SIG-M5 treated with dmso at 0.1 percent for 504 hours (cell line): Measurements from ENCODE around the gene CYB561.
"Not testable (repeated sequence)": the region's sequence is repeated elsewhere in the genome, so short reads cannot be mapped to it uniquely, and the experiment has no call there.

Experiments used
- DNase-seq: peaks from one replicate; lab custom pipeline; 2025; ENCODE audit not compliant: unreplicated experiment; lab: John Stamatoyannopoulos, UW

Gene CYB561

DNA sequence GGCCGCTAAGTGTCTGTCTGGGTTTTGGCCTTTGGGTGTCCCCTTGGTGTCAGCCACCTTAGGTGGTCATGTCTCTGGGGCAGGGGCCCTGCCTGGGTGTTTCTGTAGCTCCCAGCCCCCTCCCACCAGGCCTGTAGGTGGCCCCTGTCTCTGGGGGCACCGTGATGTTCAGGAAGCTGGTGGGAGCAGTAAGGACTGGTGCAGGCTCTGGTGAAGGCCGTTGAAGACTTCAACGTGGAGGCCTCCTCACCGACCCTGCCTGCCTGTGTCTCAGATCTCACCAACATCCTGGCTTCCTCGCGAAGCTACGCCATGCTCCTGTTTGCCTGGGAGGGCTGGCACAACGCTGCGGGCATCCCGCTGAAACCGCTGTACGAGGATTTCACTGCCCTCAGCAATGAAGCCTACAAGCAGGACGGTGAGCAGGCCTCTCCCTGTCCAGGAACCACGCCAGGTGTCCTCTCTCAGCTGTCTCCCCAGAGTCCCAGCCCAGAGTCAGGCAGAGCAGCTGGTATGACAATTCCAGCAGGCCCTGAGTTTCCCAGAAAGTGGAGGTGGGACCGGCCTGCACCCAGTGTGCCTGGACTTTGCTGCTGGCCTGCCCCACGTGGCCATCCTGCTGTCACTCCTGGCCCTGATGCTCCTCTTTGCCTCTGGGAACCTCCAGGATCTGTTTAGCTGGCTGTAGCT lies 33.5 kb upstream of the CYB561 start:
- DNase-seq: no peak

DNA sequence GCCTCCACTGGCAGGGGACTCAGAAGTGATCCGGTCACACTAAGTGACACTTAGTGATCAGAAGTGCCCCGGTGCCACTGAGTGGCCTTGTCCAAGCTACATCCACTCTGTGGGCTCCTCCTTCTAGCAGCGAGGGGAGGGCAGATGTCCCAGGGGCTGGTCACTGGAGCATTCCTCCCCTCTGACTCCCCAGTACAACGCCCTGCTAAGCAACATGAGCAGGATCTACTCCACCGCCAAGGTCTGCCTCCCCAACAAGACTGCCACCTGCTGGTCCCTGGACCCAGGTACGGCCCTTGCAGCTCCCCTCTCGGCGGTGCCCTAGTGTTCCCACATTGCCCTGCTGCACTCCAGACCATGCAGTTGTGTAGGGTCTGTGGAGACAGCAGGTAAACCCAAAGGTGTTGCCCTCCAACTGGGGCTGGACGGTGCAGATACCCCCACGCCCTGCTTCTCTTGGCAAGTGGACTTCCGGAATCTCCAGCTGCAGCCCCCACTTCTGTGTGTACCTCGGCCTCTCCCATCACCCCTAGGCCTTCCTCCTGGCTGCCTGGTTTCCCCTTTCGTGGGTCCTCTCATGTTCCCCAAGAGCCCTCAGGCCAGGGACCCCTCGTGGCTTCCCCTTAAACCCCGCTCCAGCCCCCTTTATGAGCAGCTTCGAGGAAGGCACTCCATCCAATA lies 32.8 kb upstream of the CYB561 start:
- DNase-seq: peak; percentile 92

- peak; percentile 10 for DNase-seq
Measured at GRCh38 chr17:63477480-63478440, 31.7 kb upstream of the CYB561 start.

DNA sequence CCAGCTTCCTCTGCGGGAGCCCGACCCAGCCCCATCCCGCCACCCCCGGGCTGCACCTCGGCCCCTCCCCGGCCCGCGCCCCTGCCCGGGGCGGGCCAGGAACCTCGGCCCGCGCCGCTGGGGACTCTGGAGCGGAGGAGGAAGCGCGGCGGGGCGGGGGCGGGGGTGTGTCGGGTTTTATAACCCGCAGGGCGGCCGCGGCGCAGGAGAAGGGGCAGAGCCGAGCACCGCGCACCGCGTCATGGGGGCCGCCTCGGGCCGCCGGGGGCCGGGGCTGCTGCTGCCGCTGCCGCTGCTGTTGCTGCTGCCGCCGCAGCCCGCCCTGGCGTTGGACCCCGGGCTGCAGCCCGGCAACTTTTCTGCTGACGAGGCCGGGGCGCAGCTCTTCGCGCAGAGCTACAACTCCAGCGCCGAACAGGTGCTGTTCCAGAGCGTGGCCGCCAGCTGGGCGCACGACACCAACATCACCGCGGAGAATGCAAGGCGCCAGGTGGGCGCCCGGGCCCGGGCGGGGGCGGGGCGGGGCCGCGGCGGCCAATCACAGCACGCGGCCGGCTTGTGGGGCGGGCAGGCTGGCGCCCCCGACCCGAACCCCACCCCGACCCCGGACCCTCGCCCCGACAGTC lies 30.9 kb upstream of the CYB561 start, which contains the start of gene ACE:
Gene ACE (plus strand): TSS at position 208 of the 626 bp plus-strand sequence. CDS start 34 bp downstream, at position 242.
- peak; percentile 48 for DNase-seq

- DNase-seq: no peak
Measured at GRCh38 chr17:63476459-63476853, 30.4 kb upstream of the CYB561 start.

DNA sequence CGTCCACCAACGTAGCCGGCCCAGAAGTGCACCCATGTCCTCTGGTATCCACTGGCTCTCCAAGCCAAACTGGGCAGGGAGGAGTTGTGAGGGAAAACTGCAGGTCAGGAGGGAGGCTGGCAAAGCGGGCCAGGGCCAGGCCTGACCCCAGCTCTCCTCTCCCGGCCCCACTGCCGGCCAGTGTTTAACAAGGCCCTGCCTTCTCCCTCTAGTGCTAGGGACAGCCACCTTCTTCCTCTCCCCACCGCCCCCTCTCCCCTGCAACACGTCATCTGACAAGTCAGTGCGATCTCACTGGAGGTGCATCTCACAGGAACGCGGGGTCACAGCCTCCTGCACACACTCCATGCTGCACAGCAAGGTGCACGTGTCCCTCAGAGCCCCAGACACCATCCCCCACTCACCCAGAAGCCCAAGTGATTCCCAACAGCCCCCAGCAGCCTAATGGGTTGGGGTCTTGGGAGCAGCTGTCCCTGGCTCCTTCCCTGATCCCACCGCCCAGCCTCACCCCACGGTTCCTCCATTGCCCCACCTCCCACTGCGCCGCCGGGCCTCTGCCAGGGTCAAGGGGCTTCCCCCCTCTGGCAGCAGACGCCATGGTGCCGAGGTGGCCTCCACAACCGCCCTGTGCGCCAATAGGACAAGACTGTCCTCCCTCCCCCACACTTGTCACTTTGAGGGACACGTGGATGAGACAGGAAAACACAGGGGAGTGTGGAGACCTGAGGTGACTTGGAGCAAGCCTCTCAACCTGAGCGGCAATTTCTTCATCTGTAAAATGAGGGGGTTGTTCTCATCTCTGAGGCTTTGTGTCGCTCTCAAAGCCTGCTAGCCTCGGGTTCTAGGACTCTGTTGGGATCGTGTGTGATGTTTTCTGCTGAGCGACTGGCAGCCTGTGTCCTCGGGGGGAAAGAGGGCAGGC lies 29.6 kb upstream of the CYB561 start:
- DNase-seq: no peak

- DNase-seq: no peak
Measured at GRCh38 chr17:63474586-63475460, 28.7 kb upstream of the CYB561 start.

GRCh38 chr17:63474174-63474573 lies 28.1 kb upstream of the CYB561 start:
- no peak for DNase-seq

DNA sequence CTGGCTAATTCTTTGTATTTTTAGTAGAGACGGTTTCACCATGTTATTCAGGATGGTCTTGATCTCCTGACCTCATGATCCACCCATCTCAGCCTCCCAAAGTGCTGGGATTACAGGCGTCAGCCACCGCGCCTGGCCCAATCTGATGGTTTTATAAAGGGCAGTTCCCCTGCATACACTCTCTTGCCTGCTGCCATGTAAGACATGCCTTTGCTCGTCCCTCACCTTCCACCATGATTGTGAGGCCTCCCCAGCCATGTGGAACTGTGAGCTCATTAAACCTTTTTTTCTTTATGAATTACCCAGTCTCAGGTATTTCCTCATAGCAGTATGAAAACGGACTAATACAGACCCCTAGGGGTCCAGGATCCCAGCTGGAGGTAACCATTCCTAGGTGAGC lies 22.0 kb upstream of the CYB561 start:
- not testable (repeated sequence) for DNase-seq

DNA sequence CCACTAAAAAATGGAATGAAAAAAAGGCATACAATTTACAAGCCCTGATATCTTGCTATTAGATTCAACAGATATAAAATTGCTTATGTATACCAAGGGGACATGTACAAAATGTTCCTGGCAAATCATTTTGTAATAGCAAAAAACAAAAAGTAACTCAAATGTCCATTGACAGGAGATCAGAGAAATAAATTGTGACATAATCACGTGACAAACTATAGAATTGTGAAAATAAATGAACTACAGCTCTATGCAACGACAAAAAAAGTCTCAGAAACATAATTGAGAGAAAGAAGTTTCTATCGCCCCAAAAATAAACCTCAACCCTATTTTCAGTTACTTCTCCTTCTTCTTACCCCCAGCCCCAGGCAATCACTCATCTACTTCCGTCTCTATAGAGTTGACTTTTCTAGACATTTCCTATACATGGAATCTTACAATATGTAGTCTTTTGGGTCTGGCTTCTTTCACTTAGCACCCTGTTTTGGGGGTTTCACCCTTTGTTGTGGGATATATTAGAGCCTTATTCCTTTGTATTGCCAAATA lies 18.7 kb upstream of the CYB561 start:
- DNase-seq: peak; percentile 82

DNA sequence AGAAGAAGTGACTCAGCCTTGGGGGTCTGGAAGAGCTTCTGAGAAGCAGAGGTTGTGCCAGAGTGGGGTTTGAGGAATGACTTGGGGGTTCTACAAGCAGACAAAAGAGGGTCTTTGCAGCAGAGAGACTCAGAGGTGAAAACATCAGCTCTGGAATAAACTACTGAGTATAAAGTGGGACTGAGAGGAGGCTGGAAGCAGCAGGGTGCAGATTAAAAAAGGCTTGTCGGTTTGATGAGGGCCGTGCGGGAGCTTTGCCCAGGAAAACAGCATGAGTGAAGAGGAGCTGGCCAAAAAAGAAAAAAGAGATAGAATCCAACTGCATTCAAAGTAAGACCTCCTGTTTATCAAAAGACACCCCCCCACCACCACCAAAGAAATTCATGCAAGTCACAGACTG lies 17.7 kb upstream of the CYB561 start:
- no peak for DNase-seq

DNA sequence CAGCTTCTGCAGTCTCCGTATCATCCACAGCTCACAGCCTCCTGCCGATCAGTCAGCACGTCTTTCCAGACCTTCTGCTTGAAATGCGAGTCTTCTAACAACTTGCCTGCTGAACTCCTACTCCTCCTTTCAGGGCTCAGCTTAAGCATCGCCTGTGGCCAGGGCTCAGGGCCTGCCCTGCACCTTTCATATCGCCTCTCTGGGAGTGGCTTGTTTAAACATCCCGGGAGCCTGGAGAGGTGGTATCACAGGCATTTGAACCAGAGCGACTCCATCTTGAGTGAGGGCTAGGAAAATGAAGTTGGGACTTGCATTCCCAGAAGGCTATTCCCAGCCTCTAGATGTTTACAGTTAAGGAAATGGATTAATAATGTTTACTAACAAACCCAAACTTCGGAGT lies 13.9 kb upstream of the CYB561 start:
- DNase-seq: no peak

- no peak for DNase-seq
Measured at GRCh38 chr17:63458478-63458877, 12.4 kb upstream of the CYB561 start.

DNA sequence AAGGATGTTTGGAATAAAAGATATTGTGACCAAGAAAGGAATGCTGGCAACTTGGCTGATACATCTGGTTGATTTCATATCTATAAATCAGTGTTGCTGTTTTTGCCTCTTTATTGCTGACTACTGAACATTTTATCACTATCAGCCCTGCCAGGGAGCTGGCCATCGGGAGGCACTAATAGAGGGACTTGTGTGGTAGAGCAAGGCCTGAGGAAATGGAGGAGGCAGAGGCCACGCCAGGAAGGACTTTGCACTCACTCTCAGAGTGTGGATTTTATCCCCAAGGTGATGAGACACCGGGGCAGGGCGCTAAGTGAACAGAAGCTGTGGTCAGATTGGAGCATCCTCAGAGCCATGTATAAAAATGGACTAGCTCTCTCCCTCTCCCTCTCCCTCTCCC lies 9.3 kb upstream of the CYB561 start:
- no peak for DNase-seq

DNA sequence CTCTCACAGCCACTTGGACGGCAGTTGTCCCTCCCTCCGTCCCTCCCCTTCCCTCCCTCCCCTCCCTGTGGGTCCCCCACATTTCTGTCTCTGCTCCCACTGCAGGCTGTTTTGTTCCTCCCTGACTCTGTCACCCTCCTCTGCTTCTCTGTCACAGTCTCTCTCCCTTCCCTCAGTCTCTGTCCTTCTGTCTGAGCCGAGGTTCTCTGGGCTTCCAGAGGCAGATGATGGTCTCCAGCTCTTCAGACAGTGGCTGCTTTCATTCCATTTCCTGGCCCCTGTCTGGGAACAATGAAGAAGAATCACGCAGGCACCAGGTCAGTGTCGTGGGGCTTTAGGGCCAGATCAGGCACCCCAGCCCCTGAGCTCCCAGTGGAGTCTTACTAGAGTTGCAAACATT lies 8.8 kb upstream of the CYB561 start:
- DNase-seq: no peak

DNA sequence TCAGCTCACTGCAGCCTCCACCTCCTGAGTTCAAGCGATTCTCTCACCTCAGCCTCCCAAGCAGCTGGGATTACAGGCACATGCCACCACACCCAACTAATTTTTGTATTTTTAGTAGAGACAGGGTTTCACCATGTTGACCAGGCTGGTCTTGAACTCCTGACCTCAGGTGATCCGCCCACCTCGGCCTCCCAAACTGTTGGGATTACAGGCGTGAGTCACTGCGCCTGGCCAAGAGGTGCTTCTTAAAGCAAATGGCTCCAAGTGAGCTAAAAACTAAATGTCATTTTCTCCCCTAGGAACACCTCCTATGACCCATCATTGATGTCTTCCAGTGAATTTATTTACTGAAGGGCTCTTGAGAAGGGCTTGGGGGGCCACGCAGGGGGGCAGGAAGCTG lies 8.3 kb upstream of the CYB561 start:
- not testable (repeated sequence) for DNase-seq

DNA sequence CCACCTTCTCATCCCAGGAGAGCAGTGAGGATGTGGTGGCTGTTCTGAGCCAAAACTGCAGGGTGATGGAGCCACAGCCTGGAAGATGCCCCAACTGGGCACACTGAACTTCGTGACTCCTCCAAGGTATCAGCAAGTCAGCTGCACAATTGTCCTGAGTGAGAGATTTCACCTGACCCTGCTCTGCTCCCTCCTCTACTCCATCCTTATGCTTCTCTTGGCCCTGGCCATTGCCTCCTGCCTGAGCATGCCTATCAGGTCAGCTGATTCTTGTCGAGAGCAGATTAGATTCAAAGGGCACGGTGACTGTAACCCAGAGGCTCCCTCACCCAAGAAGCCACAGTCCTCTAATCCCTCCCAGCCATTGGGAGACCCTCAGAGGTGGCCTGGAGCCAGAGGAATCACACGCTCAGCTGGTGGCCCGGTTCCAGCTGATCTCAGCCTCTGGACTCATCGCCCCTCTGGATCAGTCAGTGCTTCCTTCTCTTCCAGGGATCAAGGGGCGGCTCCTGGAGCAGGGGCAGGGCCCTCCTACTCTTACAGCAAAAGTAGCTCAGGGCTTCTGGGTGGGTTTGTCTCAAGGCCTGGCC lies 7.0 kb upstream of the CYB561 start:
- no peak for DNase-seq
